ENCODE results near the gene LIPE.

The LIPE gene

DNA sequence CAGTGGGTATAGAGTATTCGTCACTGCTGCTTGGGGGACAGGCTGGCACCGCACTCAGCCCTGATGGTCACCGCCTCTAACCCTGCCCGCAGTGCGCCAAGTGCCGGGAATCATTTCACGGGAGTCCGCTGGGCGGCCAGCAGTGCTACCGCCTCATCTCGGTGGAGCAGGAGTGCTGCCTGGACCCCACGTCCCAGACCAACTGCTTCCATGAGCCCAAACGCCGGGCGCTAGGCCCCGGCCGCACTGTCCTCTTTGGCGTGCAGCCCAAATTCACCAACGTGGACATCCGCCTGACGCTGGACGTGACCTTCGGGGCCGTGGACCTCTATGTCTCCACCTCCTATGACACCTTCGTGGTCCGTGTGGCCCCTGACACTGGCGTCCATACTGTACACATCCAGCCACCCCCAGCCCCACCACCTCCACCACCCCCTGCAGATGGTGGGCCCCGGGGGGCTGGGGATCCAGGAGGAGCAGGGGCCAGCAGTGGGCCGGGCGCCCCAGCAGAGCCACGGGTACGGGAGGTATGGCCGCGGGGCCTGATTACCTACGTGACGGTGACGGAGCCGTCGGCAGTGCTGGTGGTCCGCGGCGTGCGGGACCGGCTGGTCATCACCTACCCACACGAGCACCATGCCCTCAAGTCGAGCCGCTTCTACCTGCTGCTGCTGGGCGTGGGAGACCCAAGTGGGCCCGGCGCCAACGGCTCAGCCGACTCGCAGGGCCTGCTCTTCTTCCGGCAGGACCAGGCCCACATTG, 51.6 kb downstream of the LIPE start:
- no peak for DNase-seq

DNA sequence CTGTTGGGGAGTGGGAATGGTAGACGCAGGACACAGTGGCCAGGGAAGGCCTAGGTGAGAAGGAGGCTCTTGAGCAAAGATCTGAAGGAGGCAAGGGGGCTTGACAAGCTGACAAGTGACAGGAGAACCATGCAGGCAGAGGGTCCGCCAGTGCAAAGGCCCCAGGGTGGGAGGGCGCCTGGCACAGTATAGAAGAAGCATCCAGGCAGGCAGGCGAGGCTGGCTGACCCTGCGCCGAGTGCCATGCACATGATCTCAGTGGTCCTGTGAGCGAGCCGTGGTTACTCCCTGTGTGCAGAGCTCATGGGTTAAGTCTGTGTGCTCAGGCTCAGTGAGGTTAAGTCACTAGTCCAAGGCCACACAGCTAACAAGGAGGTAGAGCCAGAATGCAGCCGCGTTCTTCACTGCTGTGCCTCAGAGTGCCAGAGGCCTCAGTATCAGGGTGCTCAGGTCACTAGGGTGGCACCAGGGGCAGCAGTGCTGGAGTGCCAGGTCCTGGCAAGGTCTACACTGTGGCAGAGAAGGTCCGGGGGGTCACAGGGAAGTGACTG, 52.3 kb downstream of the LIPE start:
- no peak for DNase-seq

DNA sequence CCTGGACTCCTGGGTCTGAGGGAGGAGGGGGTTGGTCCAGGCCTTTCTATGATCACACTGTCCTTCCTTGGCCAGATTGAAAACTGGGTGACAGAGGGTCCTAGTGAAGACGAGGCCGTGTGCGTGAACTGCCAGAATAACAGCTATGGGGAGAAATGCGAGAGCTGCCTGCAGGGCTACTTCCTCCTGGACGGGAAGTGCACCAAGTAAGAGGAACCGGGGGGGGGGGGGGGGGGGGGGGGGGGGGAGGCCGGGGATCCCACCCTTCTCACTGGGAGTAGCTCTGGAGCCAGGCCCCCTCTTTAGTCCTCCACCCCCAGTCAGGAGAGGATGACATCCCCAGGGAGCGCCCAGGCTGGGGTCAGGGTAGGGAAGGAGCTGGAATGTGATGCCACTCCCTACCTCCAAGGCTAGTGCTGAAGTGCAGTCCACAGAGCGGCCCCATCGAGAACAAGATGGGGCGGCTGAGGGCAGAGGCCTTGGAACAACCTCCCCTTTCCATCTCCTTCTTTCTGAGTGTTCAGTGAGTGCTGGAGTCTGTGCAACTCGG, 56.5 kb downstream of the LIPE start:
- DNase-seq, result no peak

DNA sequence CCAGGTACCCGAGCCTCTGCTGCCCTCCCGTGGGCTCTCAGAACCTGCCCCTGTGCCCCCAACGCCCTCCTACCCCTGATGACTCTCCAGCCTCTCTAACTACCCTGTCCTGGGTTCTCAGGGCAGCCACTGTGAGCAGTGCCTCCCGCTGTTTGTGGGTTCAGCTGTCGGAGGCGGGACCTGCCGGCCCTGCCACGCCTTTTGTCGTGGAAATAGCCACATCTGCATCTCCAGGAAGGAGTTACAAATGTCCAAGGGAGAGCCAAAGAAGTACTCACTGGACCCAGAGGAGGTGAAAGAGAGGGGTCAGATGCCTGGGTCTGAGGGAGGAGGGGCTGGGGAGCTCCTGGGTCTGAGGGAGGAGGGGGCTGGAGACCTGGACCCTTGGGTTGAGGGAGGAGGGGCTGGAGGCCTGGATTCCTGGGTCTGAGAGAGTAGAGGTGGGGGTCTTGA, 57.1 kb downstream of the LIPE start:
- DNase-seq, result no peak

DNA sequence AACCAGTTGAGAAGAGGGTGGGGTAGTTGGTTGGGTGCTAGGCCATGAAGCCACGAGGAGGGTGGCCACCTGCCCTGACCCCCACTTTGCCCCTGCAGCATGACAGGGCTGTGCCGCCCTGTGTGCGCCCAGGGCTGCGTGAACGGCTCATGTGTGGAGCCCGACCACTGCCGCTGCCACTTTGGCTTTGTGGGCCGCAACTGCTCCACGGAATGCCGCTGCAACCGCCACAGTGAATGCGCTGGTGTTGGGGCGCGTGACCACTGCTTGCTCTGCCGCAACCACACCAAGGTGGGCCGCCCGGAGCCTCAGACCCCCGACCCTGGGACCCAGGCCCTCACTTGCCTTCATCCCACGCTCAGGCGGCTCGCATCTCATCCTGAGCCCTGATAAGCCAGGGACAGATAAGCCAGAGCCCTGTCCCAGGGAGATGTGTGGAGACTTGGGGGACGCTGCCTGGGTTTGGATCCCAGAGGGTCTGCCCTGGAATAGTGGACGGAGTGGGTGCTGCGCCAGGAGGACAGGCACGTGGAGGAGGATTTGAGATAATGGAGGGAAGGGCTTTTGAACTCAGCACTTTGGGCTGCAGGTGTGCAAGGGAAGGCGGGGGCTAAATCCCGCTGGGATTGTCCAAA, 57.6 kb downstream of the LIPE start:
- no peak for DNase-seq

DNA sequence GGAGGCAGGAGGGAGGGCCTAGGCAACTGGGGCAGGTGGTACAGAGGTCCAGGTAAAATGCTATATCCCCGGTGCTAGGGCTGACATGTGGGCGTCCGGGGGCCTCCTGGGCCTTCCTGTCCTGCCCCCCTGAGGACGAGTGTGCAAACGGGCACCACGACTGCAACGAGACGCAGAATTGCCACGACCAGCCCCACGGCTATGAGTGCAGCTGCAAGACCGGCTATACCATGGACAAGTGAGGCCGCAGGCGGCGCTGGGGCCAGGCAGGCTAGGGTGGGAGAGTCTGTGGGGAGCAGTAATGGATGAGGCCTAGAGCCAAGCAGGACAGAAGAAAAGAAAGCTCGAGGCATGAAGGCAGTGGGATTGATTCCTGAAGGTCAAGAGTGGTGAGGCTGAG, 58.4 kb downstream of the LIPE start:
- no peak for DNase-seq

DNA sequence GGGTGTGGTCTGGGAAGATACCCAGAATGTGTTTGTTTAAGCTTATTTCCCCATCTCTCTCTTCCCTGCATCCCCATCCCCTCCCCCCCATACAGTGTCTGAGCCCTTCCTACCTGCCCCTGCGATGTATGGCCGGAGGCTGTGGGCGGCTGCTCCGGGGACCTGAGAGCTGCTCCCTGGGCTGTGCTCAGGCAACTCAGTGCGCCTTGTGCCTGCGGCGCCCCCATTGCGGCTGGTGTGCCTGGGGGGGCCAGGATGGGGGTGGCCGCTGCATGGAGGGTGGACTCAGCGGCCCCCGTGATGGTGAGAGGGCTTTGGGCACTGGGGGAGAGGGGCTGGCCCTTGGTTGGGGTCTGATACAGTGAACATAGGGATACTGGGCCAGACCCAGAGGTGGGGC, 58.8 kb downstream of the LIPE start:
- no peak for DNase-seq

DNA sequence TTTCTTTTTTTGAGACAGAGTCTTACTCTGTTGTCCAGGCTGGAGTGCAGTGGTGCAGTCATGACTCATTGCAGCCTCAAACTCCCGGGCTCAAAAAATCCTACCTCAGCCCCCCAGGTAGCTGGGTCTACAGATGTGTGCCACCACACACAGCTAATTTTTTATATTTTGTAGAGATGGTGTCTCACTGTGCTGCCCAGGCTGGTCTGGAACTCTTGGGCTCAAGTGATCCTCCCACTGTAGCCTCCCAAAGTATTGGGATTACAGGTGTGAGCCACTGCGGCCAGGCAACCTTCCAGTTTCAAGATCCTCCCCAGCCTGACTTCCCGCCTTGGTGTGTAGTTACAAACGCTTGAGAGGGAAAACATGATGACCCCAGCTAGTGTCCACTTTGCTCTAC, 59.3 kb downstream of the LIPE start:
- no peak for DNase-seq

DNA sequence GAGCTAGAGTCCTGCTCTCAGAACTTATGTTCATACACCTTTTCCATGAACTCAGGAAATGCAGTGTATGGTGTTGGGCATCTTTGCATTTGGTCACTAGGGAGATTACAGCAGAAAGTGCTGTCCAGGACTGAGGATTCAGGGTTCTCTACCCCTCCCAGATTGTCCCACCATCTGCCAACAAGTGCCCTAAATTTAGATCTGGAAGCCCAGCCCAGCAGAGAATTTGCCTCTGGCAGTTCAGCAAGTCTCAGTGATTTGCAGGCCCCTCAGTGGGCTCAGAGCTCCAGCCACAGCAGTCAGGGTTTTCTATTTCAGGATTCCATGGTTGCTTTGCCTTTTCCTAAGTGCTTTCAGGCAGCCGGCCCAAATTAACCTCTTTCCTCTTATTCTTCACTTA, 60.5 kb downstream of the LIPE start:
- DNase-seq, result no peak

DNA sequence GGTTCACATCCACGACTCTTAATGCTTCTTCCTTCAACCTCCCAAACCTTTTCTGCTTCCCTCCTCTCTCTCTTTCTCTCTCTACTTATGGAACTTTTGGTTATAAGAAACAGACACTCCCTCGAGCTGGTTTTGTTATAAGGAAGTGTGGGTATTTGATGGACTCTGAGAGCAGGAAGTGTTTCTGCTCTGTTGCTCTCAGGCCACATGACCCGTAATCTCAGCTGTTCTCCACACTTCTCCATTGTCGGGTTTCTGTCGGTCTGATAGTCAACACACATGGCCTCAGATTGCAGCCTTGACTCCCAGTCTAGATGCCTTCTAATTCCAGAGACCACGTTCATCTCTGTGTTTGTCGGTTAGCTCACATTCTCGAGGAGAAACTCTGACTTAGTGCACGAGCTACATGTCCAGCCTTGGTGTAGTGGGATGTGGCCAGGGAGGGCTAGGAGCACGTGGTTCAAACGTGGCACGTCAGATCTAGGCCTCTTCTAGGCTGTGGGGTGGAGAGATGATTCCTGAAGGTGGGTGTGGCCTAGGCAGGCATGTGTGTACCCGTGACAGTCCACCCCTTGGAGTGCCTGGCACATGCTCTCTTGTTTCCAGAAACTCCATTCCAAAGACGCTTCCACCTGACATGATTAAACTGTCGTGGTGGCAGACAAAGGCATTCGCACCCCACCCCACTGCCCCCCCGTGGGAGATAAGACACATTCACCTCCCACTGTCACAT, 63.4 kb downstream of the LIPE start:
- DNase-seq, result peak; percentile 37

DNA sequence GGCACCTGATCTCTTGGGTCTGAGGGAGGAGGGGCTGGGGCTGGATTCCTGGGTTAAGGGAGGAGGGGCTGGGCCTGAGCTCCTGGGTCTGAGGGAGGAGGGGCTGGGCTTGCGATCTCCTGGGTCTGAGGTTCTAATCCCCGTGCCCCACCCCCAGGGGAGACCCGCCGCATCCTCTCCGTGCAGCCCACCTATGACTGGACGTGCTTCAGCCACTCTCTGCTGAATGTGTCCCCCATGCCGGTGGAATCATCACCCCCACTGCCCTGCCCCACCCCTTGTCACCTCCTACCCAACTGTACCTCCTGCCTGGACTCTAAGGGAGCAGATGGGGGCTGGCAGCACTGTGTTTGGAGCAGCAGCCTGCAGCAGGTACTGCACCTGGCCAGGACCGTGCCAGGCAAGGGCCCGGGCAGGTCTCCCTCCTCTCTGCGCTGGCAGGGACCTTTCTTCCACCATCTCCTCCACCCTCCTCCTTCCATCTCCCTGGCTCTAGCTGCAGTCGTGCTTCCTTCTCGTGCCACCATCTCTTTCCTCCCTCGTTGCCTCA, 64.2 kb downstream of the LIPE start:
- no peak for DNase-seq

DNA sequence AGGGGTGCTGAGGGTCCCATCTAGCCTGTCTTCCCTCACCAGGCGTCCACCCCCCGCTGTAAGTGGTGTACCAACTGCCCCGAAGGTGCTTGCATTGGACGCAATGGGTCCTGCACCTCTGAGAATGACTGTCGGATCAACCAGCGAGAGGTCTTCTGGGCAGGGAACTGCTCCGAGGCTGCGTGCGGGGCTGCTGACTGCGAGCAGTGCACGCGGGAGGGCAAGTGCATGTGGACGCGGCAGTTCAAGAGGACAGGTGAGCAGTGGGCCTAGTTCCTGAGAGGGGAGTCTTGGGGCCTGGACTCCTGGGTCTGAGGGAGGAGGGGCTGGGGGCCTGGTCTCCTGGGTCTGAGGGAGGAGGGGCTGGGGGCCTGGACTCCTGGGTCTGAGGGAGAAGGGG, 64.8 kb downstream of the LIPE start:
- no peak for DNase-seq

DNA sequence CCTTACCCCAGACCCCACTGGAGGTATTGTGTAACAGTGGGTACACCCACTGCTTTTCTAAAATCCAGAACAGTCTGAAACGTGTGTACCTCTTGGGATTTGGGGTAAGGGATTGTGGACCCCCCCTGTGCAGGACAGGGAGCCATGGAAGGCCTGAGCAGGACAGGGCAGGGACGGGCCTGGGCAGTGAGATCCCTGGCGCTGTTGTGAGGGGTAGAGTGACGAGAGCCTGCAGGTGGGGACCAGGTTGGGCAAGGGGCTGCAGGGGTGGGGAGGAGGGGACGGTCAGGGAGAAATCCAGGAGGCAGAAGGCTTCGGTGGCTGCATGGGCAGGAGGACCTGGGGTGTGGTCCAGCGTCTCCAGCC, 65.7 kb downstream of the LIPE start:
- DNase-seq, result no peak

DNA sequence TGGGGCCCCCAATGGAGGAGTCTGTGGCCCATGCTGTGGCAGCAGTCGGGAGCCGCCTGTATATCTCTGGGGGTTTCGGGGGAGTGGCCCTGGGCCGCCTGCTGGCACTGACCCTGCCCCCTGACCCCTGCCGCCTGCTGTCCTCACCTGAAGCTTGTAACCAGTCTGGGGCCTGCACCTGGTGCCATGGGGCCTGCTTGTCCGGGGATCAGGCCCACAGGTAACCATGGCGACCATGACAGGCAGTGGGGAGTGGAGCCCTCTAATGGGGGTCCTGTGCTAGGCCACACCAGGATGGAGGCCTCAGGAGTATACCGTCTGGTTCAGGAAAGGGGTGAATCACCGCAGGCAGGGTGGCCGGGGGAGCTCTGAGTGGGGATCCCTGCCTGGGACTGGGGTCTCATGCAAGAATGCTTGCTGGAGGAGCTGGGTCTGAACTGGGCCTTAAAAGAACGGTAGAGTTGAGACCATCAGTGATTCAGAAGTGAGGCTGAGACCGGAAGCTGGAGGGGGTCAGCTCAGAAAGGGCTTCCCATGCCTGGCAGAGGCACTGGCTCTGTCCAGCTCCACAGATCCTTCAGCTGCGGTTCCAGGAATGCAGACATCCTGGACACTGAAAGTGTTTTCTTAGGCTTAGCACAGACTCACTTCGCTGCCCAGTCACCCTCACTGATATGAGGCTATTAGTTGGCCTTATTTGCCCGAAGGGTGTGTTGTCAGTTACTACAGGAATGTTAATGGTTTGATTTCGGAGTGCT, 66.2 kb downstream of the LIPE start:
- no peak for DNase-seq

DNA sequence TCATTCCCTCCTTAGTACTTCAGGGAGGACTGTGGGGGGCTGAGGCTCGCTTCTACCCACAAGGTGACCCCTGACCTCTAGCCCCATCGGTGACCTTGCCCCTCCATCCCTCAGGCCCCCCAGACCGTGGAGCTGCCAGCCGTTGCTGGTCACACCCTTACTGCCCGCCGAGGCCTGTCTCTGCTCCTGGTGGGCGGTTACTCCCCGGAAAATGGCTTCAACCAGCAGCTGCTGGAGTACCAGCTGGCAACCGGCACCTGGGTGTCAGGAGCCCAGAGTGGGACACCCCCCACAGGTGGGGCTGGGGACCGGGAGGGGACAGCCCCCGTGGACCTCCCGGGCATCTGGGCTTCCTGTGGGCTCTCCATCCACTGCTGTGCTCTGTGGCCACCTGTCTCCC, 69.9 kb downstream of the LIPE start:
- DNase-seq, result no peak

DNA sequence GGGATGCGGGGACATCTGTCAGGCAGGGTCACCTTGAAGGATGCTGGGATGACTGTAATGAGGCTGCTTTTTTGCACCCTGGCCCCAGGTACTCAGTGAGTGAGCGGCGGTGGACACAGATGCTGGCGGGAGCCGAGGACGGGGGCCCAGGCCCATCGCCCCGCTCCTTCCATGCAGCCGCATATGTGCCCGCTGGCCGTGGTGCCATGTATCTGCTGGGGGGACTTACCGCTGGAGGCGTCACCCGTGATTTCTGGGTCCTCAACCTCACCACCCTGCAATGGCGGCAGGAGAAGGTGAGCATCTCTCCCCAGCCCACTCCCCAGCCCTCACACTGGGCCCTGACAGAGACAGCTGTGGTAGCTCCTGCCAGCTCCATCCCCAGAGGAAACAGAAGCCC, 70.5 kb downstream of the LIPE start:
- DNase-seq, result no peak

DNA sequence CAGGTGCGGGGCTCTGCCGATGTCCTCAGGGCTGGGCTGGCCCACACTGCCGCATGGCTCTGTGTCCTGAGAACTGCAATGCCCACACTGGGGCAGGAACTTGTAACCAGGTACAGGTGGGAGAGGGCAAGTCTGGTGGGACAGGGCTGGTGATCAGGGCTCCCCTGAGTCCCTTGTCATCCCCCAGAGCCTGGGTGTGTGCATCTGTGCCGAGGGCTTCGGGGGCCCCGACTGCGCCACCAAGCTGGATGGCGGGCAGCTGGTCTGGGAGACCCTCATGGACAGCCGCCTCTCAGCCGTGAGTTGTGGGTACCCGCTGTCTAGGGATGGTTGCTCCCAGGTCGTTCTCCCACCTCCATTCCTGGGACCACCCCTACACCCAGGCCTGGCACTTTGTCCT, 71.3 kb downstream of the LIPE start:
- DNase-seq, result no peak

DNA sequence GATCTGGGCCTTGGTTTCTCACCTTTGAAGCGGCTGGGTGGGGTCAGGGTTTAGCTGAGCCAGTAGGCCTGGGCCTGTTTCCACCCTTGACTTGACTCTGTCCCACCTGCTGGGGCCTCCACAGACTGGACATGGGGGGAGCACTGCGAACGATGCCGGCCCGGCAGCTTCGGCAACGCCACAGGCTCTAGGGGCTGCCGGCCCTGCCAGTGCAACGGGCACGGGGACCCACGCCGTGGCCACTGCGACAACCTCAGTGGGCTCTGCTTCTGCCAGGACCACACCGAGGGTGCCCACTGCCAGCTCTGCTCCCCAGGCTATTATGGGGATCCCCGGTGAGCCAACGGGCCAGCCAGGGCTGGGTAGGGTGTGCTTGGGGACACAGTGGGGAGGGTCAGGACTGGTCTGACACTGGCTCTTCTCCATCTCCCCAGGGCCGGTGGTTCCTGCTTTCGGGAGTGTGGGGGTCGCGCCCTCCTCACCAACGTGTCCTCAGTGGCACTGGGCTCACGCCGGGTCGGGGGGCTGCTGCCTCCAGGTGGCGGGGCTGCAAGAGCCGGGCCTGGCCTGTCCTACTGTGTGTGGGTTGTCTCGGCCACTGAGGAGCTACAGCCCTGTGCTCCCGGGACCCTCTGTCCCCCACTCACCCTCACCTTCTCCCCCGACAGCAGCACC, 73.7 kb downstream of the LIPE start:
- DNase-seq, result no peak

DNA sequence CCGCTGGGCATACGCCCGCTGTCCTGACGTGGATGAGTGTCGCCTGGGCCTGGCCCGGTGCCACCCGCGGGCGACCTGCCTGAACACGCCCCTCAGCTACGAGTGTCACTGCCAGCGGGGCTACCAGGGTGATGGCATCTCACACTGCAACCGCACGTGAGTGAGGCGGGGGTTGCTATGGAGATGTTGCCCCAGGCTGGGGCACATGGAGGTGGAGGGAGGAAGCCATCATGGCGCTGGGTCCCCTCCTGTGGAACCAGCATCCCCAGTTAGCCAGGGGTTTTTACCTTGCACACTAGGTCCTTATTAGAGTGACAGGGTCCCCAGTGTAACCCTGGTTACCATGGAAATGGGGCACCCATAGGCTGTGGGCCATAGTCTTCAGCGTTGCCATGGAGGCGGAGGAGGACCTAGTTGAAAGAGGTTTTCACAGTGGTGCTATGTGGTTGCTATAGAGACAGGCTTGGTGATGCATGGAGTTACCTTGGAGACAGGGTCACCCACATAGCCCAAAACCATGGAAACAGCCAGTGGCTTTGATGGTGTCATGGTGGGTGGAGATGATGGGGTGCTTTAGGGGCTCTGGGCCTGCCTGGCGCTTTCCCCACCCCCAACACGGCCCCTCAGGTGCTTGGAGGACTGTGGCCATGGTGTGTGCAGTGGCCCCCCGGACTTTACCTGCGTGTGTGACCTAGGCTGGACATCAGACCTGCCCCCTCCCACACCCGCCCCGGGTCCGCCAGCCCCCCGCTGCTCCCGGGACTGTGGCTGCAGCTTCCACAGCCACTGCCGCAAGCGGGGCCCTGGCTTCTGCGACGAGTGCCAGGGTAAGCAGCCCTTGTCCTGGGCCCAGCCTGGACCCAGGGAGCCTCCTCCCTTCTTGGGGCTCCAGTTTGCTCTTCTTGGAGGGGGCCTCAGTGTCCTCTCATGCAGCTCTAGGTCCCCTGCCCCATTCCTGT, 74.6 kb downstream of the LIPE start:
- peak; percentile 46 for DNase-seq
